Erythroblast (primary cell): Measurements from ENCODE around the gene KCNH2.

Experiments used
- GATA1 ChIP-seq: IDR thresholded peaks from 2 replicates; pipeline ENCODE4 v1.6.1; 2011; ENCODE audit warnings: low read depth, mild to moderate bottlenecking, control low read depth, low read length, moderate library complexity
- POLR2A ChIP-seq: IDR thresholded peaks from 2 replicates; pipeline ENCODE4 v1.6.1; 2011; ENCODE audit warnings: mild to moderate bottlenecking, low read length

DNA sequence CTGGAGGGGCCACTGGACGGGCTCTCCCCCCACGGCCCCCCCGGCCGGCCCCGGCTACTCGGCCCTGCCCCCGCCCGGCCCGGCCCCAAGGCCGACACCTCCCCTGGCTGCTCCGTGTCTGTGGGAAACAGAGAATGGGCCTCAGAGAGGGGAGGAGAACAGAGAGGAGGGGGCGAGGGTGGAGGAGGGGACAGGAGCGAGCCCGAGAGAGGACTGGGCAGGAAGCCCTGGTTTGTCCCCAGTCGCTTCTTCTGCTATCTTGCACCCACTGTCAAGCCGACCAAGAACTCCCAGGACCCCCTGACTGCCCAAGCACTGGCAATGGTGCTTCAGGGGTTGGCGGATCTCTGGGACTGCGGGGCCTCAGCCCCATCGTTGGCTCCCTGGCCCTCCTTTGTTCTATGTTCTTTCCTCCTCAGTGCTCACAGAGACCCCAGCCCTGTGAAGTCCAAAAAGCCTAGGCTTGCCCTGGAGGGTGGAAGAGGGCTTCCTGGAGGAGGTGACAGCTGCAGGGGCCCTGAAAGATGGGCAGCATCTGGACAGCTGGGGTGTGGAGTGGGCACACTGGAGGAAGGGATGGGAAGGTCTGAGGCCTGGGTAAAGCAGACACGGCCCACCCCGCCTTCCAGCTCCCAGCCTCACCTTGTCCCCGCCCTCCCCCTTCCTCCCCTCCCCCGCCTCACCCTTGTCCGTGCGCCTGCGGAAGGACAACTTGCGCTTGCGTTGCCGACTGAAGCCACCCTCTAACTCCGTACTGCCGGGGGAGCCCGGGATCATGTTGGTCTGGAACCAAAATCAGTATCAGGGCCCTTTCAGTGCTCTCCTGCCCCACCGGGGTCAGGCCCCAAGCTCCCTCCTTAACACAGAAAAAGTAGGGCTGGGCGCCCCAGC lies 30.1 kb downstream of the KCNH2 start:
- TF ChIP-seq POLR2A (no peak), GATA1 (no peak)
